GM18511 (cell line): ENCODE results near the gene CD44.
"Not testable (repeated sequence)": the region's sequence is repeated elsewhere in the genome, so short reads cannot be mapped to it uniquely, and the experiment has no call there.

Experiments
- ATAC-seq: cut with Tn5 transposase; IDR thresholded peaks from one replicate; pipeline ENCODE4 v1.9.1; 2021; ENCODE audit warnings: mild to moderate bottlenecking, moderate library complexity; ENCODE audit not compliant: unreplicated experiment

The CD44 gene

DNA sequence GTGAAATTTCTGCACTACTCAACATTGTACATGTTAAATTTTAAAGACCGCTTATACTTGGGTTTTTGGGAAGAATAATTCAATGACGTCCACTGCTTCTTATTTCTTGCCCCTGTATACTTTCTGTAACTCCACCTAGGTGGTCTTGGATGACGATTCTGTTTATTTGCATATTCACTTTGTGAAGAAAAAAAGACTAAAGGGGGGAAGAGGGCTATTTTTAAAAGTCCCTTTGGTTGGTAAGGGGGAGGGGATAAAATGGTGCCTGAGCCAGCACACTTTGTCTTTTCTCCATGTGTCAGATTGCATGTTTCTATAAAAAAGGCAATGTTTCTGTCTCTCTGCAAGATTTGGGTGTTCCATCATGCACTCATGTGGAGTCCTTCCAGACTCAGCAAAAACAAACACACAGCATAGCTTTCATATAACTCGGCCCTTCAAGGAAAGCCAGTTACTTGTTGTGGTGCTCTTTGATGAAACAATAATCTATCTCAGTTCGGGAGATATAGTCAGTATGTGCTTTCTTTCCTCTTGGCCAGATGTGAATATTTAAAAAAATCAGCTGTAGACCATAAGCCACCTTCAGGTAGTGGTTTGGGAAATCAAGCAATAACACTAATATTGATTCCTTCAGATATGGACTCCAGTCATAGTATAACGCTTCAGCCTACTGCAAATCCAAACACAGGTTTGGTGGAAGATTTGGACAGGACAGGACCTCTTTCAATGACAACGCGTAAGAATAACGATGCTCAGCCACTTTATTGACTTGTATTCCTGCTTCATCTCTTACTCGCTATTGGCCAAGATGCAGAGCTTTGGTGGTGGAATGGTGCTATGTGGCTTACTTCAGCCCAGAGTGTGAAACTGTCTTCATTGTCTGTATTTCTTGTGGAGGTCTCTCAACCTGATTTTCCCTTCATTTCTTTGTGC is 68.8 kb downstream of the CD44 start:
- no peak for ATAC-seq

GRCh38 chr11:35208795-35209194 is 69.8 kb downstream of the CD44 start:
- ATAC-seq = no peak

DNA sequence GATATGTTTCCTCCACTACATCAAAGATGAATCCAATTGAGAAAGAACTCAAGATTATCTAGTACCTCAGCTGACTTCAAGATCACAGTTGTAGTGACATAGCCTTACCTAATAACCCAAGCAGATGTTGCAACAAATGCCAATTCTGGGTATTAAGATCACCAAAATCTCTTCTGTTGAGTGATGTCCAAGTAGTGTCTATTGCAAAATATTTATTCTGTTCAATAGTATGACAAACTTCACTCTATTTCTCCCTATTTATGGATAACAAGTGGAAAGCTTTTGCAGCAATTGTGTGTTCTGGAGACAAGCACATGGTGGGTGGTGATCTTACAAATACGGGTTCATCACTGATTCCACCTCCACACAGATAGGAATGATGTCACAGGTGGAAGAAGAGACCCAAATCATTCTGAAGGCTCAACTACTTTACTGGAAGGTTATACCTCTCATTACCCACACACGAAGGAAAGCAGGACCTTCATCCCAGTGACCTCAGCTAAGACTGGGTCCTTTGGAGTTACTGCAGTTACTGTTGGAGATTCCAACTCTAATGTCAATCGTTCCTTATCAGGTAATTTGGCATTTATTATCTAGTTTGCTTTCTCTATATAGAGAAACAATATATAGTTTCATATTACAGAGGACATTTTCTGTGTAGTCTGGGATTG is 72.0 kb downstream of the CD44 start:
- ATAC-seq = no peak

- ATAC-seq = no peak
These were observed 73.0 kb downstream of the CD44 start for GRCh38 chr11:35211952-35212351.

DNA sequence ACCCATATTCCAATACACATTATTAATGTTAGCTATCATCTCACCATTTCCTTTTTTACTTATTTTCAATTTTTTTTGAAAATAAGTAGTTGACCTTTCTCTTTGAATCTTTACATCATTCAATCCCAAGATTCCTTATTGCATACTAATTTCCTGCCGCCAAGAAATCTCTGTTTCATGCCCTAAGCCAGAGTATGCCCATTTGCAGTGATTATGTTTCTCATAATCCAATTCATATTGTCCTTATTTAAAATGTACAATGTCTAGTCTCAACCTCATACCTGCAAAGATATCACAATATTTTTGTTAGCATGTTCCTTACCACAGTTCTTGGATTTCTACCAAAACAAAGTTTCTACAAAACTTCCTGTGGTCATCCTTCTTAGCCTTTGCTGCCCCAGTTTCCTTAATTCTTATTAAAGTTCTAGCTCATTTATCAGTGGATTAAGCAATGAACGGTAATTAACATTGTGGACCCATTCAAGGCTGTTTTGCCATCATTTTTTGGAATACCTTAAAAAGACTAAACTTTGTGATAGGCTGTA is 75.3 kb downstream of the CD44 start:
- ATAC-seq = no peak

DNA sequence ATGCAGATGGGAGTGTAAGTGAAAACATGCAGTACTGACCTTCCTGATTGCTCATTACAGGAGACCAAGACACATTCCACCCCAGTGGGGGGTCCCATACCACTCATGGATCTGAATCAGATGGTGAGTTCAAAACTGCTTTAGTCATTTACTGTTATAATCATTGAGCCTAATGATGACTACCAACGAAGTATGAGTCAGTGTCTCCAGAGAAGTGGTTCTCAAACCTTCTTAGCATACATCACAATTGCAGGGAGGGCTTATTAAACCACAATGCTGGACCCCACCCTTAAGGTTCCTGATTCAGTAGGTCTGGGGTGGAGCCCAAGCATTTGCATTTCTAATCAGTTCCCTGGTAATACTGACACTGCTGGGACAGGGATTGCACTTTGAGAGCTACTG is 75.8 kb downstream of the CD44 start:
- ATAC-seq = no peak

DNA sequence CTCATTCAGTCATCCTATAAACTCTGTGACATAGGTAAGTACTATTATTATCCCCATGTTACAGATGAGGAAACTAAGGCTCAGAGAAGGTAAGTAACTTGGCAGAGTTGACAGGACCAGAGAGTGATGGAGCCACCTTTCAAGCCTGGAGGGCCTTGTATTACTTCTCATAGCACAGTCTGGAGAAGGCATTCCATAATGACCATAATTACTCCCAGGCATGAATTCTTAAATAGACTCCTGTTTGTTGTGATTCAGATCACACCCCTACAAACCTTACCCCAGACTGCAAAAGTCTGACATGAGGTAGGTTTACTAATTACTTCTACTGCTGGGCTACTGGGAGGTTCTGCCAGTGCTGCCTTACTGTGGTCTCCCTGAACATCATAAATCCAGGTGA is 77.0 kb downstream of the CD44 start:
- ATAC-seq = no peak

DNA sequence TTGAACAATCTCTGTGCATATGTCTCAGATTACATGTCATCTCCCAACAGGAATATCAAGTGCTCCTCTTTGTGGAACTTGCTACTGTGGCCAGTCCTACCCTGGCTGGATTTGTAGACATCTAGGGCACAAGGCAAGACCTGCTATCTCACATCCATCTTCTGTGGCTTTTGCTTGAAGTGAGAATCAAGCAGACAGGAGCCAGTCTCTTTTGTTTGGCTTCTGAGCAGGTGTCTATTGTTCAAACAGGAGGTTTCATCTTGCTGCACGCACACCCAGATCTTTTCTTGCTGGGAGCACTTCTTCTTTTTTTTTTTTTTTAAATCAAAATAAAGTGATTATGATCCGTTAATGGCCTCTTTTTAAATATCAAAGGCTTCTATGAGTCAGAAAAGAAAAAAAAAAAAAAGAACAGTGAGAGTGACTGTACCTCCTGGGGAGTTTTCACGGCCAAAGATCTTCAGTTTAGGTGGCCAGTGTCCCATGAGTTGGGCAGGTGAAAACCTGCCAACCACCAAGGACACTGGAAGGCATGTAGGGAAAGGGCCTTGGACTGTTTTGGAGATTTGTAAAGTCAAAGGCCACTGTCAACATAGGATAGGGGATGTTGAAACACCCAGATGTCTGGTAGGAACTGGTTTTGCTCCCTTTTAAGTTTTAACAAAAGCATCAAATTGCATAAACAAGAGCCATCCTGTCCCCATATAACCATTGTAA is 78.1 kb downstream of the CD44 start:
- no peak for ATAC-seq

DNA sequence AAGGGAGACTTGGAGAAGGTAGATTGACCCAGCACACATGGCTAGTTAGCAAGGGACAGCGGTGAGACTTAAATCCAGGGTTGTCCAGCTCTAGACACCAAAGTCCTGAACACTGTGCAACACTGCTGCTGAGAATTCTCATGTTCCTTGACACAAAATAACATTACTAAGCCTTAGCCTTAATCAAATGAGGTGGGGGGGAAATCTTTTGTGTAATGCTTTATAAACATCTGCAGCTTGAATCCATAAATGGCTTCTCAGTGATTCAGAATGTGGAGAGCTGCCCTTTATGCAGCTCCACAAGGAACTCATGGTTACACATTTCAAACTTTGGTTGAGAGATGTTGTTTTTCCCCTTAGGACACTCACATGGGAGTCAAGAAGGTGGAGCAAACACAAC is 80.0 kb downstream of the CD44 start:
- no peak for ATAC-seq

- ATAC-seq = no peak
These were observed 84.4 kb downstream of the CD44 start for GRCh38 chr11:35223371-35223796.

DNA sequence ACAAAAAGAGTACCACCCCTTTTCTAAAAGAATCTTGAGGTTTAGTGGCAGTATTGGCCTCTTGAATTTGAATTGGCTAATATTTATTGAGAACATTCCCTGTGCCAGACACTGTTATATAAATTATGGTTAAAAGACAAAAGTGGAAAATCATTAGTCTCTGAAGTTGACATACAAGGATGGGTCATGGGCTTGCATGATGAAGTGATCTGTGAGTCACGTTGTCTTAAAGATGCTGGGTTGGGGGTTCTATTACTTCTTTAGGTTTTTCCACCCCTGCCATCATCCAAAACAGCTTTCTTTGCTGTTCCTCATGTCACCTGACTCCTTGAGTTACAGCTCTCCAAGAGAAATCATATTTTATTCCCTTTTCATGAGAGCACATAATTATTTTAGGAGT is 85.0 kb downstream of the CD44 start:
- ATAC-seq = no peak

DNA sequence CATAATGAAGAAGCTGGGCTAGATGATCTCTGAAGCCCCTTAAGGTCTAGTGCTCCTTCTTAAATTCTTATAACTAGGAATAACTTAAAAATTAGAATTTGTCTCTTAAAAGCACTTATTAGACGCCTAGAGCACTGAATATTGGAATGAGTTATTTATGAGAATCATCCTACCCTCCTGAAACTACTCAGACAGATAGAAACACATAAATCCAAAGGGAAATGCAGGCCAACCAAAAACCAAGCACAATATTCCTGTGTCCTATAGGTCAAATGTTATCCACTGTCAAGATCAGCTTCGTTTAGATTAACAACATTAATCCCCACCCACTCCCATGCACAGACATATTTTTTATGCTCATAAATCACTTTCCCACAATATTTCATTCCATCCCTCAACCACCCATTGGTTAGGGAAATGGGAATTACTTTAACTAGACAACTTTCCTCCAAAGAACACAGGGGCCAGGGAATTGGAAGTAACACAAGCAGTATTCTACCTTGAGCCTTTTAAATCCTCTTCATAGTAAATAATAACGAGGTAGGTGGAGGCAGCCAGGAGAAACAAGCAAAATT is 87.1 kb downstream of the CD44 start:
- ATAC-seq = no peak

DNA sequence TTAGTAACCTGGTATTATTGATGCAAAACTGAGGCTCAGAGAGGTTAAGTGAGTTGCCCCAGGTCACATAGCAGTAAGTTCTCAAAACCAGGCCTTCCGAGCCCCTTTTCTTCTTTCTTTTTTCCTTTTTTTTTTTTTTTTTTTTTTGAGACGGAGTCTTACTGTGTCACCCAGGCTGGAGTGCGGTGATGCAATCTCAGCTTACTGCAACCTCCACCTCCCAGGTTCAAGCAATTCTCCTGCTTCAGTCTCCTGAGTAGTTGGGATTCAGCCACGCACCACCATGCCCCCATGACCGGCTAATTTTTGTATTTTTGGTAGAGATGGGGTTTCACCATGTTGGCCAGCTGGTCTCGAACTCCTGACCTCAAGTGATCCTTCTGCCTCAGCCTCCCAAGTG is 87.8 kb downstream of the CD44 start:
- not testable (repeated sequence) for ATAC-seq

GRCh38 chr11:35227576-35228327 is 88.8 kb downstream of the CD44 start:
- ATAC-seq = no peak

GRCh38 chr11:35228328-35228725 is 89.4 kb downstream of the CD44 start:
- no peak for ATAC-seq

- ATAC-seq = no peak
These were observed 91.4 kb downstream of the CD44 start for GRCh38 chr11:35230388-35230787.

DNA sequence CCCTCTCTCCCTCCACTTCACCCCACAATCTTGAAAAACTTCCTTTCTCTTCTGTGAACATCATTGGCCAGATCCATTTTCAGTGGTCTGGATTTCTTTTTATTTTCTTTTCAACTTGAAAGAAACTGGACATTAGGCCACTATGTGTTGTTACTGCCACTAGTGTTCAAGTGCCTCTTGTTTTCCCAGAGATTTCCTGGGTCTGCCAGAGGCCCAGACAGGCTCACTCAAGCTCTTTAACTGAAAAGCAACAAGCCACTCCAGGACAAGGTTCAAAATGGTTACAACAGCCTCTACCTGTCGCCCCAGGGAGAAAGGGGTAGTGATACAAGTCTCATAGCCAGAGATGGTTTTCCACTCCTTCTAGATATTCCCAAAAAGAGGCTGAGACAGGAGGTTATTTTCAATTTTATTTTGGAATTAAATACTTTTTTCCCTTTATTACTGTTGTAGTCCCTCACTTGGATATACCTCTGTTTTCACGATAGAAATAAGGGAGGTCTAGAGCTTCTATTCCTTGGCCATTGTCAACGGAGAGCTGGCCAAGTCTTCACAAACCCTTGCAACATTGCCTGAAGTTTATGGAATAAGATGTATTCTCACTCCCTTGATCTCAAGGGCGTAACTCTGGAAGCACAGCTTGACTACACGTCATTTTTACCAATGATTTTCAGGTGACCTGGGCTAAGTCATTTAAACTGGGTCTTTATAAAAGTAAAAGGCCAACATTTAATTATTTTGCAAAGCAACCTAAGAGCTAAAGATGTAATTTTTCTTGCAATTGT is 92.3 kb downstream of the CD44 start:
- no peak for ATAC-seq

- ATAC-seq = no peak
These were observed 93.9 kb downstream of the CD44 start for GRCh38 chr11:35232891-35233330.

DNA sequence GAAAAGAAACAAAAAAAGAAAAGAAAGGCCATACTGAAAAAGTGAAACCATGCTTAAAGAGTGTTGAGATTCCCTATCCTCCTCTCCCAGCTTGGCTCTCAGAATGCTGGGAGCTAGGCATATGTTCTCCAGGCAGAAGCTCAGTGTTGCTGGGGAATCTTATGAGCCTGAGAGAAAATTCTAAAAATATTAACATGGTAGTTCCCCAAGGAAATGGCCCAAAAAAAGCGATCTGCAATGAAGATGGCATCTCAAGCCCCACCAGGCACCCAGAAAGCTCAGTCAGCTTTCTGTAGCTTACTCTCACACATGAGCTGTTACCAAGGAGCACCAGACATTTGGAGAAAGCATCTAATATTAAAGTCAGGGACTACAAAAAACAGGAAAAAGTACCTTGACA is 94.5 kb downstream of the CD44 start:
- ATAC-seq = no peak
